Gastrocnemius medialis (tissue), 4 donors: ENCODE results near the gene CCHCR1.

Experiments
- POLR2A ChIP-seq, 2 donors: fragments of 450-650 bp; IDR thresholded peaks; one replicate each; pipeline ENCODE4 v1.6.1; 2017; ENCODE audit warnings: antibody characterized with exemption in 2 of 2, mild to moderate bottlenecking in 2 of 2, moderate library complexity in 2 of 2
- TF ChIP-seq, protein P1 (sequence below), 5 experiments: fragments of 450-650 bp in 3 of 5; fragments of 200-600 bp in 2 of 5; sonication (generic) in 2 of 5; IDR thresholded peaks in 4 of 5; conservative IDR thresholded peaks in 1 of 5; 1 replicate in 4 of 5; 2 replicates in 1 of 5; pipeline ENCODE4 v1.5.1; 2016 to 2019; ENCODE audit warnings: antibody characterized with exemption in 5 of 5, mild to moderate bottlenecking in 3 of 5, moderate library complexity in 3 of 5

DNA sequence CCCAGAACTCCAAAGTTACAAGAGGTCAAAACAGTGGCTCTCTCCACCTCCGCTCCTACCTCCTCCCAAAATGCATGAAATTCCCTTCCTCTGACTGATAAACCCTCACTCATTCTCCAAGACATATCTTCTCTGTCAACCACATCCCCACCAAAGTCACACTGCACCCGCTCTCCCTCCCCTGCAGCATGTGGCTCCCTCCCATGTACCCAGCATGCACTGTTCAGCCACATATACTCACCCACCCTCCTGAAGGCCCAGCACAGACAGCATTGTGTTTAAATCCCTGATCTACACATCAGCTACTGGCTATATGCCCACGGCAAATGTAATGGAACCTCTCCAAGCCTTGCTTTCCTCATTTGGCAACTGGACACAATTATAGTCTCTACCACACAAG lies 18.4 kb upstream of the CCHCR1 start:
- TF ChIP-seq, protein P1, sequence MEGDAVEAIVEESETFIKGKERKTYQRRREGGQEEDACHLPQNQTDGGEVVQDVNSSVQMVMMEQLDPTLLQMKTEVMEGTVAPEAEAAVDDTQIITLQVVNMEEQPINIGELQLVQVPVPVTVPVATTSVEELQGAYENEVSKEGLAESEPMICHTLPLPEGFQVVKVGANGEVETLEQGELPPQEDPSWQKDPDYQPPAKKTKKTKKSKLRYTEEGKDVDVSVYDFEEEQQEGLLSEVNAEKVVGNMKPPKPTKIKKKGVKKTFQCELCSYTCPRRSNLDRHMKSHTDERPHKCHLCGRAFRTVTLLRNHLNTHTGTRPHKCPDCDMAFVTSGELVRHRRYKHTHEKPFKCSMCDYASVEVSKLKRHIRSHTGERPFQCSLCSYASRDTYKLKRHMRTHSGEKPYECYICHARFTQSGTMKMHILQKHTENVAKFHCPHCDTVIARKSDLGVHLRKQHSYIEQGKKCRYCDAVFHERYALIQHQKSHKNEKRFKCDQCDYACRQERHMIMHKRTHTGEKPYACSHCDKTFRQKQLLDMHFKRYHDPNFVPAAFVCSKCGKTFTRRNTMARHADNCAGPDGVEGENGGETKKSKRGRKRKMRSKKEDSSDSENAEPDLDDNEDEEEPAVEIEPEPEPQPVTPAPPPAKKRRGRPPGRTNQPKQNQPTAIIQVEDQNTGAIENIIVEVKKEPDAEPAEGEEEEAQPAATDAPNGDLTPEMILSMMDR (IDR thresholded peaks at IDR 0.05 in 4 of 5, conservative IDR thresholded peaks at IDR 0.05 in 1 of 5), result no peak
- no peak for TF ChIP-seq POLR2A (IDR thresholded peaks at IDR 0.05)
